Activated T-cell treated with anti-CD3 and anti-CD28 coated beads for 48 hours (primary cell): Measurements from ENCODE around the gene PHLDA1.
"Not testable (repeated sequence)": the region's sequence is repeated elsewhere in the genome, so short reads cannot be mapped to it uniquely, and the experiment has no call there.

Experiments
- DNase-seq: peaks from one replicate; pipeline ENCODE4 v3.0.0-alpha.2; 2020; ENCODE audit warnings: low read depth

The PHLDA1 gene

GRCh38 chr12:75985566-75985965 lies 46.0 kb downstream of the PHLDA1 start:
- DNase-seq, result no peak

GRCh38 chr12:75984577-75985182 lies 46.9 kb downstream of the PHLDA1 start:
- no peak for DNase-seq

GRCh38 chr12:75983851-75984250 lies 47.7 kb downstream of the PHLDA1 start:
- DNase-seq, result not testable (repeated sequence)

GRCh38 chr12:75982979-75983660 lies 48.5 kb downstream of the PHLDA1 start:
- no peak for DNase-seq

GRCh38 chr12:75982169-75982564 lies 49.4 kb downstream of the PHLDA1 start:
- no peak for DNase-seq

GRCh38 chr12:75981247-75982168 lies 50.1 kb downstream of the PHLDA1 start:
- no peak for DNase-seq

- DNase-seq, result no peak
These were observed 52.4 kb downstream of the PHLDA1 start for GRCh38 chr12:75979181-75979580.

- no peak for DNase-seq
These were observed 52.9 kb downstream of the PHLDA1 start for GRCh38 chr12:75978677-75979076.

GRCh38 chr12:75977952-75978671 lies 53.5 kb downstream of the PHLDA1 start:
- peak; percentile 60 for DNase-seq

- DNase-seq, result no peak
These were observed 54.0 kb downstream of the PHLDA1 start for GRCh38 chr12:75977590-75977951.

- no peak for DNase-seq
These were observed 54.7 kb downstream of the PHLDA1 start for GRCh38 chr12:75976913-75977312.

GRCh38 chr12:75976113-75976512 lies 55.5 kb downstream of the PHLDA1 start:
- no peak for DNase-seq

- no peak for DNase-seq
These were observed 55.9 kb downstream of the PHLDA1 start for GRCh38 chr12:75975702-75976101.
